HK-2 (cell line): ENCODE data around the gene GATAD2B.
"Not testable (repeated sequence)": the region's sequence is repeated elsewhere in the genome, so short reads cannot be mapped to it uniquely, and the experiment has no call there.

Experiments used
- DNase-seq: peaks from one replicate; pipeline ENCODE4 v3.0.0-alpha.2; 2018; ENCODE audit not compliant: unreplicated experiment

The GATAD2B gene

GRCh38 chr1:153888533-153888932 is 34.2 kb downstream of the GATAD2B start:
- DNase-seq, result no peak

GRCh38 chr1:153886127-153886526 is 36.6 kb downstream of the GATAD2B start:
- DNase-seq, result no peak

- no peak for DNase-seq
Observed at GRCh38 chr1:153883223-153883622, 39.5 kb downstream of the GATAD2B start.

GRCh38 chr1:153882296-153882912 is 40.4 kb downstream of the GATAD2B start:
- DNase-seq, result no peak

- no peak for DNase-seq
Observed at GRCh38 chr1:153881751-153882150, 41.0 kb downstream of the GATAD2B start.

GRCh38 chr1:153880962-153881361 is 41.8 kb downstream of the GATAD2B start:
- peak; percentile 66 for DNase-seq

GRCh38 chr1:153880024-153880423 is 42.7 kb downstream of the GATAD2B start:
- DNase-seq, result no peak

- DNase-seq, result no peak
Observed at GRCh38 chr1:153877112-153877511, 45.7 kb downstream of the GATAD2B start.

- no peak for DNase-seq
Observed at GRCh38 chr1:153872934-153873333, 49.8 kb downstream of the GATAD2B start.

- no peak for DNase-seq
Observed at GRCh38 chr1:153872331-153872730, 50.4 kb downstream of the GATAD2B start.

GRCh38 chr1:153869486-153869885 is 53.3 kb downstream of the GATAD2B start:
- DNase-seq, result no peak

GRCh38 chr1:153866045-153866850 is 56.5 kb downstream of the GATAD2B start:
- no peak for DNase-seq

- no peak for DNase-seq
Observed at GRCh38 chr1:153860285-153860684, 62.5 kb downstream of the GATAD2B start.

- DNase-seq, result no peak
Observed at GRCh38 chr1:153857505-153857904, 65.3 kb downstream of the GATAD2B start.

- no peak for DNase-seq
Observed at GRCh38 chr1:153856763-153857162, 66.0 kb downstream of the GATAD2B start.

GRCh38 chr1:153852170-153852569 is 70.6 kb downstream of the GATAD2B start:
- no peak for DNase-seq

- DNase-seq, result no peak
Observed at GRCh38 chr1:153849487-153850185, 73.1 kb downstream of the GATAD2B start.

- DNase-seq, result no peak
Observed at GRCh38 chr1:153848805-153849204, 74.0 kb downstream of the GATAD2B start.

GRCh38 chr1:153845158-153845557 is 77.6 kb downstream of the GATAD2B start:
- no peak for DNase-seq

GRCh38 chr1:153844349-153844748 is 78.4 kb downstream of the GATAD2B start:
- DNase-seq, result not testable (repeated sequence)

GRCh38 chr1:153842006-153842471 is 80.7 kb downstream of the GATAD2B start:
- no peak for DNase-seq

- DNase-seq, result no peak
Observed at GRCh38 chr1:153841463-153841994, 81.2 kb downstream of the GATAD2B start.
